Measurements from ENCODE around the gene TCL1A. TPM values are rescaled to one million over a fixed set of nuclear protein-coding genes. Genes with fewer than 3 reads are reported as not detected.

TCL1A gene
- polyA plus RNA-seq, 1 donor (not counting 4 experiments of a cell fraction or from before 2014, with no cell fraction given): not detected

DNA sequence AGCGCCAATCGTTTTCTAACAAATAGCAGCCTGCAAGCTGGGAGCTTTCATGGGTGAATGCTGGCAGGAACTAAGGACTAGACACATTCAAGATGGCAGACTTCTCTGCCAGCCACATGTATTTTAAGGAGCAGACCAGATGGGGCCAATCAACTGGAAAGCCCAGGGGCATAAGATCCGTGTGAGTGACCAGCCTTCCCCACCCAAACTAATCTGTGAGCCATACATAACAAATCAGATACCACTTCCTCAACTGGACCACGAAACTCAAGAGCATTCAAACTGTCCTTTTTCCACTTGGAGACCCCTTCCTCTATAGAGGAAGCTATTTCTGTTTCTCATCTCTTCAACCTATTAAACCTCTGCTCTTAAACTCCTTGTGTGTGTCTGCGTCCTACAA, 18.0 kb downstream of the TCL1A start:
- Histone ChIP-seq H3K4me1 (ENCODE audit: control insufficient read depth, extremely low read depth, insufficient read depth, low read length) (no peaks in the 10 kb centered on the region), H2AFZ (ENCODE audit: control insufficient read depth, low read length) (no peak overlapping the region), H3K79me2 (ENCODE audit: control insufficient read depth, insufficient read depth, low read length) (no peaks in the 10 kb centered on the region), H3K27ac (ENCODE audit: control insufficient read depth, insufficient read depth, low read length) (no peak overlapping the region), H3K9me1 (ENCODE audit: control insufficient read depth, extremely low read depth, insufficient read depth, low read length) (no peaks in the 10 kb centered on the region), H3K9ac (ENCODE audit: control insufficient read depth, extremely low read depth, insufficient read depth, low read length) (no peak overlapping the region), H3K4me2 (ENCODE audit: control insufficient read depth, extremely low read depth, insufficient read depth, low read depth, low read length) (no peak overlapping the region), H4K20me1 (ENCODE audit: control insufficient read depth, extremely low read depth, insufficient read depth, low read length) (no peaks in the 10 kb centered on the region), H3K27me3 (ENCODE audit: control insufficient read depth, extremely low read depth, insufficient read depth, low read length) (no peaks in the 10 kb centered on the region), H3K9me3 (ENCODE audit: control insufficient read depth, low read depth, low read length) (no peaks in the 10 kb centered on the region), H3K4me3 (ENCODE audit: control insufficient read depth in 2 of 3, extremely low read depth in 1 of 3, insufficient read depth in 2 of 3, low read depth in 1 of 3, low read length in 3 of 3) (no peak overlapping the region), H3K36me3 (ENCODE audit: control insufficient read depth in 2 of 2, extremely low read depth in 1 of 2, insufficient read depth in 2 of 2, low read length in 2 of 2) (no peaks in the 10 kb centered on the region)
- DNase-seq (ENCODE audit: low read depth, low spot score) (no peak), FAIRE-seq (no peak)
- TF ChIP-seq EZH2 (IDR thresholded peaks at IDR 0.05; ENCODE audit: low read length): no peak
- TF ChIP-seq, protein P1, sequence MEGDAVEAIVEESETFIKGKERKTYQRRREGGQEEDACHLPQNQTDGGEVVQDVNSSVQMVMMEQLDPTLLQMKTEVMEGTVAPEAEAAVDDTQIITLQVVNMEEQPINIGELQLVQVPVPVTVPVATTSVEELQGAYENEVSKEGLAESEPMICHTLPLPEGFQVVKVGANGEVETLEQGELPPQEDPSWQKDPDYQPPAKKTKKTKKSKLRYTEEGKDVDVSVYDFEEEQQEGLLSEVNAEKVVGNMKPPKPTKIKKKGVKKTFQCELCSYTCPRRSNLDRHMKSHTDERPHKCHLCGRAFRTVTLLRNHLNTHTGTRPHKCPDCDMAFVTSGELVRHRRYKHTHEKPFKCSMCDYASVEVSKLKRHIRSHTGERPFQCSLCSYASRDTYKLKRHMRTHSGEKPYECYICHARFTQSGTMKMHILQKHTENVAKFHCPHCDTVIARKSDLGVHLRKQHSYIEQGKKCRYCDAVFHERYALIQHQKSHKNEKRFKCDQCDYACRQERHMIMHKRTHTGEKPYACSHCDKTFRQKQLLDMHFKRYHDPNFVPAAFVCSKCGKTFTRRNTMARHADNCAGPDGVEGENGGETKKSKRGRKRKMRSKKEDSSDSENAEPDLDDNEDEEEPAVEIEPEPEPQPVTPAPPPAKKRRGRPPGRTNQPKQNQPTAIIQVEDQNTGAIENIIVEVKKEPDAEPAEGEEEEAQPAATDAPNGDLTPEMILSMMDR (optimal IDR thresholded peaks at IDR 0.05 in 1 of 3, IDR thresholded peaks at IDR 0.05 in 1 of 3, conservative IDR thresholded peaks at IDR 0.05 in 1 of 3; ENCODE audit: extremely low read depth in 1 of 3, insufficient read depth in 2 of 3, low read length in 3 of 3): no peak
- dilution Hi-C loops (cut with MboI; ENCODE audit: extremely low pct_ligation_motif_present, low sequenced_read_pairs): no loop called here

DNA sequence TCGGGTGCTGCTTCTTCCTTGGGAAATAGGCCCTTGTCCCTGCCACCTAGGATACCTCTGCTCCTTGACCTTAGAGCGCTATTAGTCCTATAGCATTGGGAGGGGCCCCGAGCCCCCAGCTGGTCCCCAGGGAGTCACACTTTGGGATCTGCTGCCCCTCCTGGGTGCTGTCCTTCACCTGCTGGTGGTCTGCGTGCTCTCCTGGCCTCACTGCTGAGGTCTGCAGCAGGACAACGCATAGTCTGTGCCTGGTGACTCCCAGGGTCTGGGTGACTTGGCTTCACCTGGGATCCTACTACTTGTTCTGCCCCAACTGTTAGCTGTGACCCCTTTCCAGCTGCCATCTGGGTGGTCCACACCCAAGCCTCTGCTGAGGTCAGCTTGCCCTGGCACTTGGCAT, 18.9 kb downstream of the TCL1A start:
- Histone ChIP-seq H3K9me1 (ENCODE audit: control insufficient read depth, extremely low read depth, insufficient read depth, low read length) (no peaks in the 10 kb centered on the region), H3K4me3 (ENCODE audit: control insufficient read depth in 2 of 3, extremely low read depth in 1 of 3, insufficient read depth in 2 of 3, low read depth in 1 of 3, low read length in 3 of 3) (no peak overlapping the region), H3K4me2 (ENCODE audit: control insufficient read depth, extremely low read depth, insufficient read depth, low read depth, low read length) (no peak overlapping the region), H3K36me3 (ENCODE audit: control insufficient read depth in 2 of 2, extremely low read depth in 1 of 2, insufficient read depth in 2 of 2, low read length in 2 of 2) (no peaks in the 10 kb centered on the region), H2AFZ (ENCODE audit: control insufficient read depth, low read length) (no peak overlapping the region), H3K4me1 (ENCODE audit: control insufficient read depth, extremely low read depth, insufficient read depth, low read length) (no peaks in the 10 kb centered on the region), H3K9me3 (ENCODE audit: control insufficient read depth, low read depth, low read length) (no peaks in the 10 kb centered on the region), H3K27ac (ENCODE audit: control insufficient read depth, insufficient read depth, low read length) (no peak overlapping the region), H3K79me2 (ENCODE audit: control insufficient read depth, insufficient read depth, low read length) (no peaks in the 10 kb centered on the region), H3K9ac (ENCODE audit: control insufficient read depth, extremely low read depth, insufficient read depth, low read length) (no peak overlapping the region), H3K27me3 (ENCODE audit: control insufficient read depth, extremely low read depth, insufficient read depth, low read length) (no peaks in the 10 kb centered on the region), H4K20me1 (ENCODE audit: control insufficient read depth, extremely low read depth, insufficient read depth, low read length) (no peaks in the 10 kb centered on the region)
- DNase-seq (ENCODE audit: low read depth, low spot score): no peak
- dilution Hi-C loops (cut with MboI; ENCODE audit: extremely low pct_ligation_motif_present, low sequenced_read_pairs): no loop called here
- FAIRE-seq: no peak
- no peak for TF ChIP-seq EZH2 (IDR thresholded peaks at IDR 0.05; ENCODE audit: low read length)

DNA sequence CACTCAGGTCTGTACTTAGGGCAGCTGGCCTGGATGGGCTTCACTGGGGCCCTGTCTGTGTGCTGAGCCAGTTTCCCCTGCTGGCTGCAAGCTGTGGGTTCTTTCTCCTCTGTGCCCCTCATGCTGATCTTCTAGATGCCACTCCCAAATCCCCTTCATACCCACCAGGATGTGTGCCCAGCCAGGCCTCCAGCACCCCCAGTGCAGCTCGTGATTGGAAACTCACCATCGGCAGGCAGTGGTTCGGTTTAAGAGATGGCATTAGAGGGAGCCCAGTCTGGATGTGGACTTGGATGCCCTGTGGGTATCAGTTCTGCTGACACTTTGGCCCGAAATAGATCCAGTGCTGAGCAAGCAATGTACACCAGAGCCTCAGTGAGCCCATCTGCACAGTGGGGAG, 21.8 kb downstream of the TCL1A start:
- no peaks in the 10 kb centered on the region for H3K36me3 ChIP-seq (ENCODE audit: control insufficient read depth in 2 of 2, extremely low read depth in 1 of 2, insufficient read depth in 2 of 2, low read length in 2 of 2)
- H3K9me3 ChIP-seq (ENCODE audit: control insufficient read depth, low read depth, low read length): no peaks in the 10 kb centered on the region
- no peak overlapping the region for H3K4me2 ChIP-seq (ENCODE audit: control insufficient read depth, extremely low read depth, insufficient read depth, low read depth, low read length)
- H4K20me1 ChIP-seq (ENCODE audit: control insufficient read depth, extremely low read depth, insufficient read depth, low read length): no peaks in the 10 kb centered on the region
- no peak overlapping the region for H3K4me3 ChIP-seq (ENCODE audit: control insufficient read depth in 2 of 3, extremely low read depth in 1 of 3, insufficient read depth in 2 of 3, low read depth in 1 of 3, low read length in 3 of 3)
- no peak overlapping the region for H3K9ac ChIP-seq (ENCODE audit: control insufficient read depth, extremely low read depth, insufficient read depth, low read length)
- dilution Hi-C loops (cut with MboI; ENCODE audit: extremely low pct_ligation_motif_present, low sequenced_read_pairs): no loop called here
- no peak overlapping the region for H3K27ac ChIP-seq (ENCODE audit: control insufficient read depth, insufficient read depth, low read length)
- TF ChIP-seq EZH2 (IDR thresholded peaks at IDR 0.05; ENCODE audit: low read length): no peak
- TF ChIP-seq, protein P1 (optimal IDR thresholded peaks at IDR 0.05 in 1 of 3, IDR thresholded peaks at IDR 0.05 in 1 of 3, conservative IDR thresholded peaks at IDR 0.05 in 1 of 3; ENCODE audit: extremely low read depth in 1 of 3, insufficient read depth in 2 of 3, low read length in 3 of 3): no peak
- no peak for FAIRE-seq
- no peaks in the 10 kb centered on the region for H3K27me3 ChIP-seq (ENCODE audit: control insufficient read depth, extremely low read depth, insufficient read depth, low read length)
- H3K4me1 ChIP-seq (ENCODE audit: control insufficient read depth, extremely low read depth, insufficient read depth, low read length): no peaks in the 10 kb centered on the region
- H3K79me2 ChIP-seq (ENCODE audit: control insufficient read depth, insufficient read depth, low read length): no peaks in the 10 kb centered on the region
- H3K9me1 ChIP-seq (ENCODE audit: control insufficient read depth, extremely low read depth, insufficient read depth, low read length): no peaks in the 10 kb centered on the region
- no peak overlapping the region for H2AFZ ChIP-seq (ENCODE audit: control insufficient read depth, low read length)
- DNase-seq (ENCODE audit: low read depth, low spot score): no peak

All from keratinocyte (primary cell).